GM12892 (cell line): Measurements from ENCODE around the gene XPO1.

Experiments
- POLR2A ChIP-seq: IDR thresholded peaks from 2 replicates; pipeline ENCODE4 v1.6.1; 2011; ENCODE audit warnings: low read depth, low read length, control low read depth
- POLR2AphosphoS5 ChIP-seq: IDR thresholded peaks from 2 replicates; pipeline ENCODE4 v1.6.1; 2011; ENCODE audit warnings: low read depth, low read length, control low read depth
- TAF1 ChIP-seq: IDR thresholded peaks from 2 replicates; pipeline ENCODE4 v1.6.1; 2011; ENCODE audit warnings: low read depth, mild to moderate bottlenecking, control low read depth, low read length, borderline replicate concordance

DNA sequence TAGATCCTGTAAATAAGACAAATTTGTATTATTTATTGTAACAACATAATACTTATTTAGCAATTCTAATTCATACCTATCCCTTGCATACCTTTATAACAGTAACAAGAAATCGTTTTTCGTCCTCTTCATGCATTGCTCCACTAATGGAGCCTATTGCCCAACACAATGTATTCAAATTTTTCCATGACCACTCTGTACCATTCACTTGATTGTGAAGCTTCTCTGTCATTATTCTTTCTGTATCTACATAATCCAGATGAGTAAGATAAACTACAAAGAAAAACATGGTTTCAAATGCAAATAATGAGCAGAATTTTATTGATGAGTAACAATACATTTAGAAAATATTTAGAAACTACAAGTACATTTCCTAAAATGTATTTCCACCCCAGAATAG, 45.7 kb downstream of the XPO1 start:
- TF ChIP-seq POLR2A = no peak
- TF ChIP-seq POLR2AphosphoS5 = no peak
- TF ChIP-seq TAF1 = no peak
